ENCODE data around the gene RTL10.

The RTL10 gene

DNA sequence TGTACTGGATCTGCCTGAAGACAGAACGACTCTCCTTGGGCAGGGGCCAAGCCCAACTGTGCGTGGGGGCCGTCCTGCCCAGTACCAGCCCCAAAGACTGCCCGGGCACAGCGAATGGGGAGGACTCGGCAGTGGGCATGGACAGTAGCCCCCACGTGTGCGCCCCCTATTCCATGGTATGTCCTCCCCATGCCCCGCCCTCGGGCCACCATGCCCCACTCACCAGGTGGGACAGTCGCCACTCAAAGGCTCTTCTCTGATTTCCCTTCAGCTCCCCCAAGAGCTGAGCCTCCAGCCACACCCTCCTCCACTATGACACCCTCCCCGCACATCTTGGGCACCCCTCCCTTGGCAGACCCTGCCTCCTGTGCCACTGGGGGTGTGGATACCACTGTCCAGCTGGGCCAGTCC lies 43.5 kb downstream of the RTL10 start:
- no peak overlapping the region for H3K4me2 ChIP-seq (ENCODE audit: insufficient read depth, low read length)

DNA sequence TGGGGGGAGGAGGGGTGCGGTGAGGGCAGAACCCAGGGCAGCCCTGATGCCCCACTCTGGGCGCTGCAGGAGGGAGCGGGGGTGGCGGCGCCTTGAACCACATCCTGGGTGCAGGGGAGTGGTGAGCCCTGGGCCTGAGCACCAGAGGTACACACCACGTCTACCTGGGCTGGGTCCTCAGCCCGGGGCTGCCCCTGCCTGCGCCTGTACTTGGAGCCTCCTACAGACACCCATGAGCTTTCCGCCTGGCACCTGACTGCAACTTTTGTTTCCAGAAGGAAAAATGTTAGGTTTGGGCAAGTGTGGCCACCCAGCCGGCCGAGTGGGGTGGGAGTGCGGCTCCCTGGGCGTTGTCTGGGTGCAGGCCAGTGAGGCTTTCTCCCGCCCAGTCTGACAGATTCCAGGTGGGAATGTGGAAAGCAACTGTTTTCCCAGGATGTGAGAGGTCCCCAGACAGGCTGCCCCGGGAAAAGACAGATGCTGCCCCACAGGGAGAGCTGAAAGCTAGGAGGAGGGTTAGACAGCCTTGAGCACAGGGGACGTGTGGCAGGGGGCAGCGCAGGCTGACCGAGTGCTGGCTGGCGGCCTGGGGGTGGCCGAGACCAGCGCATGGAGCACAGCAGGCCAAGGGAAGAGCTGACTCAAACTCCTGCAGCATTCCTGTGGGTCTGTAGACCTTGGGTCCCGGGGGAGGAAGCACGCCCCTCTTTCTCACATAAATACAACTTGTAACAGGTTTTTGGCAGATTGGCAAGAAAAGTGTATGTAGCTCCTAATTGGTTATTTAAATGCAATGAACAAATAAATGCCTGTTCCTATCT lies 44.1 kb downstream of the RTL10 start:
- no peak for DNase-seq
- Histone ChIP-seq H3K36me3 (ENCODE audit: insufficient read depth, low read length) (peaks cover 53% of the 10 kb centered on the region), H3K27ac (ENCODE audit: low read length) (no peak overlapping the region), H2AFZ (ENCODE audit: low read depth, low read length) (no peak overlapping the region), H3K4me2 (ENCODE audit: insufficient read depth, low read length) (no peak overlapping the region), H3K4me3 (ENCODE audit: low read depth in 1 of 2, low read length in 2 of 2) (no peak overlapping the region), H3K9me3 (ENCODE audit: insufficient read depth, low read length, severe bottlenecking) (no peaks in the 10 kb centered on the region), H3K4me1 (ENCODE audit: insufficient read depth, low read length) (no peaks in the 10 kb centered on the region), H4K20me1 (ENCODE audit: insufficient read depth, low read length) (peaks cover 10% of the 10 kb centered on the region; the same call in 1 of the 2 replicates), H3K27me3 (ENCODE audit: insufficient read depth, low read length, poor library complexity) (no peaks in the 10 kb centered on the region), H3K9ac (ENCODE audit: low read depth, low read length) (no peak overlapping the region), H3K79me2 (ENCODE audit: insufficient read depth, low read length) (no peaks in the 10 kb centered on the region)
- 0 out of 3 replicates have a peak, but pooled peaks have one; percentile 22 for ATAC-seq (ENCODE audit: insufficient read depth, low read depth)
- TF ChIP-seq EZH2 (IDR thresholded peaks at IDR 0.05; ENCODE audit: borderline replicate concordance, low read depth, low read length, severe bottlenecking): no peak
- TF ChIP-seq, protein P1, sequence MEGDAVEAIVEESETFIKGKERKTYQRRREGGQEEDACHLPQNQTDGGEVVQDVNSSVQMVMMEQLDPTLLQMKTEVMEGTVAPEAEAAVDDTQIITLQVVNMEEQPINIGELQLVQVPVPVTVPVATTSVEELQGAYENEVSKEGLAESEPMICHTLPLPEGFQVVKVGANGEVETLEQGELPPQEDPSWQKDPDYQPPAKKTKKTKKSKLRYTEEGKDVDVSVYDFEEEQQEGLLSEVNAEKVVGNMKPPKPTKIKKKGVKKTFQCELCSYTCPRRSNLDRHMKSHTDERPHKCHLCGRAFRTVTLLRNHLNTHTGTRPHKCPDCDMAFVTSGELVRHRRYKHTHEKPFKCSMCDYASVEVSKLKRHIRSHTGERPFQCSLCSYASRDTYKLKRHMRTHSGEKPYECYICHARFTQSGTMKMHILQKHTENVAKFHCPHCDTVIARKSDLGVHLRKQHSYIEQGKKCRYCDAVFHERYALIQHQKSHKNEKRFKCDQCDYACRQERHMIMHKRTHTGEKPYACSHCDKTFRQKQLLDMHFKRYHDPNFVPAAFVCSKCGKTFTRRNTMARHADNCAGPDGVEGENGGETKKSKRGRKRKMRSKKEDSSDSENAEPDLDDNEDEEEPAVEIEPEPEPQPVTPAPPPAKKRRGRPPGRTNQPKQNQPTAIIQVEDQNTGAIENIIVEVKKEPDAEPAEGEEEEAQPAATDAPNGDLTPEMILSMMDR (IDR thresholded peaks at IDR 0.05; ENCODE audit: borderline replicate concordance, extremely low read depth, low read length, poor library complexity, severe bottlenecking): no peak

More for the DNA sequence above, 43.5 kb downstream of the RTL10 start:
- Histone ChIP-seq H3K27me3 (ENCODE audit: insufficient read depth, low read length, poor library complexity) (no peaks in the 10 kb centered on the region), H3K4me3 (ENCODE audit: low read depth in 1 of 2, low read length in 2 of 2) (no peak overlapping the region), H3K27ac (ENCODE audit: low read length) (no peak overlapping the region), H2AFZ (ENCODE audit: low read depth, low read length) (no peak overlapping the region), H4K20me1 (ENCODE audit: insufficient read depth, low read length) (peaks cover 14% of the 10 kb centered on the region), H3K36me3 (ENCODE audit: insufficient read depth, low read length) (peaks cover 51% of the 10 kb centered on the region), H3K9ac (ENCODE audit: low read depth, low read length) (no peak overlapping the region), H3K9me3 (ENCODE audit: insufficient read depth, low read length, severe bottlenecking) (no peaks in the 10 kb centered on the region), H3K79me2 (ENCODE audit: insufficient read depth, low read length) (no peaks in the 10 kb centered on the region), H3K4me1 (ENCODE audit: insufficient read depth, low read length) (no peaks in the 10 kb centered on the region)
- no peak for TF ChIP-seq EZH2 (IDR thresholded peaks at IDR 0.05; ENCODE audit: borderline replicate concordance, low read depth, low read length, severe bottlenecking)
- TF ChIP-seq, protein P1 (IDR thresholded peaks at IDR 0.05; ENCODE audit: borderline replicate concordance, extremely low read depth, low read length, poor library complexity, severe bottlenecking): no peak
- ATAC-seq (ENCODE audit: insufficient read depth, low read depth) (no peak), DNase-seq (no peak)

DNA sequence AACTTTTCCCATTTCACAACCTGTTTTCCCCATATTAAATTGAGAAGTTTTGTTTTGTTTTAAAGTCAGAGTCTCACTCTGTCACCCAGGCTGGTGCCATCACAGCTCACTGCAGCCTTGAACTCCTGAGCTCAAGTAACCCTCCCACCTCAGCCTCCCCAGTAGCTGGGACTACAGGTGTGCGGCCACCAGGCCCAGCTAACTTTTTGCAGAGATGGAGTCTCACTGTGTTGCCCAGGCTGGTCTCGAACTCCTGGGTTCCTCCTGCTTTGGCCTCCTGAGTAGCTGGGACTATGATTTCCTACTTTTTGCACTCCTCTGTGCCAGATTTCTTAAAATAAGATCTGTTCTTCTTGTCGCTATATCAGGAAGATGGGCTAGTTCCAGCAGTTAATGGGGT lies 44.9 kb downstream of the RTL10 start:
- Histone ChIP-seq H3K36me3 (ENCODE audit: insufficient read depth, low read length) (peaks cover 51% of the 10 kb centered on the region), H3K4me1 (ENCODE audit: insufficient read depth, low read length) (no peaks in the 10 kb centered on the region), H3K9me3 (ENCODE audit: insufficient read depth, low read length, severe bottlenecking) (no peaks in the 10 kb centered on the region)

More for the DNA sequence above, 44.9 kb downstream of the RTL10 start:
- DNase-seq: no peak
- H3K4me3 ChIP-seq (ENCODE audit: low read depth in 1 of 2, low read length in 2 of 2): no peak overlapping the region
- H3K4me2 ChIP-seq (ENCODE audit: insufficient read depth, low read length): no peak overlapping the region
- no peaks in the 10 kb centered on the region for H3K79me2 ChIP-seq (ENCODE audit: insufficient read depth, low read length)
- H3K27ac ChIP-seq (ENCODE audit: low read length): no peak overlapping the region
- peaks cover 10% of the 10 kb centered on the region; the same call in 1 of the 2 replicates for H4K20me1 ChIP-seq (ENCODE audit: insufficient read depth, low read length)
- ATAC-seq (ENCODE audit: insufficient read depth, low read depth): no peak
- no peak overlapping the region for H3K9ac ChIP-seq (ENCODE audit: low read depth, low read length)
- no peaks in the 10 kb centered on the region for H3K27me3 ChIP-seq (ENCODE audit: insufficient read depth, low read length, poor library complexity)
- TF ChIP-seq EZH2 (IDR thresholded peaks at IDR 0.05; ENCODE audit: borderline replicate concordance, low read depth, low read length, severe bottlenecking): no peak
- TF ChIP-seq, protein P1 (IDR thresholded peaks at IDR 0.05; ENCODE audit: borderline replicate concordance, extremely low read depth, low read length, poor library complexity, severe bottlenecking): no peak
- no peak overlapping the region for H2AFZ ChIP-seq (ENCODE audit: low read depth, low read length)
